ENCODE measurements around the gene TTN. TPM values are rescaled to one million over a fixed set of nuclear protein-coding genes. Genes with fewer than 3 reads are reported as not detected.

Gene TTN
- total and polyA plus RNA-seq, 2 donors (not counting 1 experiment from before 2014, with no cell fraction given): 1.7 to 46.4 TPM

GRCh38 chr2:178683877-178684276 is 123.3 kb downstream of the TTN start:
- intact Hi-C loops (cut with micrococcal nuclease): no loop called here
- peaks cover 2 to 8% of the 10 kb centered on the region in 2 experiments for H3K36me3 ChIP-seq (replicated peaks in 1 of 2; ENCODE audit: control extremely low read depth in 1 of 2, control insufficient read depth in 1 of 2, extremely low read depth in 1 of 2, insufficient read depth in 2 of 2, low read length in 1 of 2)

GRCh38 chr2:178681081-178681480 is 126.1 kb downstream of the TTN start:
- Histone ChIP-seq H3K4me2 (replicated peaks; ENCODE audit: low read depth, low read length, poor library complexity, severe bottlenecking) (no peak overlapping the region), H3K9ac (ENCODE audit: low read length) (no peak overlapping the region), H2AFZ (ENCODE audit: insufficient read depth, low read depth, low read length, poor library complexity, severe bottlenecking) (no peak overlapping the region), H4K20me1 (ENCODE audit: control insufficient read depth, insufficient read depth, low read length, poor library complexity, severe bottlenecking) (no peaks in the 10 kb centered on the region), H3K4me1 (ENCODE audit: control insufficient read depth in 2 of 2, insufficient read depth in 2 of 2, low read length in 2 of 2) (peaks cover 3 to 4% of the 10 kb centered on the region in 2 donors), H3K36me3 (replicated peaks in 1 of 2; ENCODE audit: control extremely low read depth in 1 of 2, control insufficient read depth in 1 of 2, extremely low read depth in 1 of 2, insufficient read depth in 2 of 2, low read length in 1 of 2) (peaks cover 0 to 6% of the 10 kb centered on the region in 2 experiments), H3K27ac (ENCODE audit: low read length in 2 of 2) (no peak overlapping the region), H3K4me3 (ENCODE audit: control extremely low read depth in 1 of 5, extremely low read depth in 1 of 5, insufficient read depth in 1 of 5, low read depth in 2 of 5, low read length in 4 of 5) (no peak overlapping the region), H3K79me2 (ENCODE audit: control insufficient read depth, insufficient read depth, low read length) (no peaks in the 10 kb centered on the region), H3K9me3 (ENCODE audit: control extremely low read depth in 1 of 3, control insufficient read depth in 2 of 3, insufficient read depth in 1 of 3, low read length in 2 of 3) (peaks cover 0 to 7% (median 4%) of the 10 kb centered on the region in 3 donors), H3K27me3 (replicated peaks in 1 of 4; ENCODE audit: control extremely low read depth in 1 of 4, control insufficient read depth in 3 of 4, insufficient read depth in 4 of 4, low read length in 3 of 4) (no peaks in the 10 kb centered on the region)
- intact Hi-C loops (cut with micrococcal nuclease): no loop called here
- no peak overlapping the region for H3K27ac Mint-ChIP-seq
- no peak overlapping the region for H3K4me3 Mint-ChIP-seq
- no CpG with 5 or more reads among the region's 4 CpGs for WGBS (ENCODE audit: insufficient coverage)
- ATAC-seq (ENCODE audit: low read depth): no peak
- no peak for TF ChIP-seq CTCF (IDR thresholded peaks at IDR 0.05)
- H3K4me1 Mint-ChIP-seq: peaks cover 5% of the 10 kb centered on the region
- ChIA-PET CTCF (no interaction called here), POLR2A (no interaction called here)
- no peak for DNase-seq
- no peaks in the 10 kb centered on the region for H3K27me3 Mint-ChIP-seq
- H3K9me3 Mint-ChIP-seq (ENCODE audit: insufficient read depth): peaks cover 7% of the 10 kb centered on the region

More at GRCh38 chr2:178683877-178684276, 123.3 kb downstream of the TTN start:
- no peak overlapping the region for H3K27ac ChIP-seq (ENCODE audit: low read length in 2 of 2)
- no peaks in the 10 kb centered on the region for H3K4me1 Mint-ChIP-seq
- H3K9ac ChIP-seq (ENCODE audit: low read length): no peak overlapping the region
- H3K9me3 Mint-ChIP-seq (ENCODE audit: insufficient read depth): no peaks in the 10 kb centered on the region
- H3K27ac Mint-ChIP-seq: no peak overlapping the region
- POLR2A ChIA-PET: no interaction called here
- H3K4me3 Mint-ChIP-seq: no peak overlapping the region
- no peaks in the 10 kb centered on the region for H3K4me1 ChIP-seq (ENCODE audit: control insufficient read depth in 2 of 2, insufficient read depth in 2 of 2, low read length in 2 of 2)
- no peak overlapping the region for H3K4me3 ChIP-seq (ENCODE audit: control extremely low read depth in 1 of 5, extremely low read depth in 1 of 5, insufficient read depth in 1 of 5, low read depth in 2 of 5, low read length in 4 of 5)
- TF ChIP-seq CTCF (IDR thresholded peaks at IDR 0.05) (no peak), EZH2 (IDR thresholded peaks at IDR 0.05; ENCODE audit: borderline replicate concordance, insufficient read depth, low read depth, low read length, poor library complexity, severe bottlenecking) (no peak)
- WGBS (ENCODE audit: insufficient coverage): 80% methylated on average over 1 of the region's 1 CpG
- H4K20me1 ChIP-seq (ENCODE audit: control insufficient read depth, insufficient read depth, low read length, poor library complexity, severe bottlenecking): no peaks in the 10 kb centered on the region
- no peaks in the 10 kb centered on the region for H3K79me2 ChIP-seq (ENCODE audit: control insufficient read depth, insufficient read depth, low read length)
- peaks cover 0 to 1% (median 0%) of the 10 kb centered on the region in 3 donors for H3K9me3 ChIP-seq (ENCODE audit: control extremely low read depth in 1 of 3, control insufficient read depth in 2 of 3, insufficient read depth in 1 of 3, low read length in 2 of 3)
- no peak overlapping the region for H2AFZ ChIP-seq (ENCODE audit: insufficient read depth, low read depth, low read length, poor library complexity, severe bottlenecking)
- CTCF ChIA-PET: interaction anchor here (1.7 kb wide), 1 partner anchor 18 kb away, joined by 6 read pairs; no protein-coding TSS in a partner anchor
- ATAC-seq (ENCODE audit: low read depth) (no peak), DNase-seq (no peak)
- H3K27me3 Mint-ChIP-seq: no peaks in the 10 kb centered on the region
- H3K4me2 ChIP-seq (replicated peaks; ENCODE audit: low read depth, low read length, poor library complexity, severe bottlenecking): no peak overlapping the region
- no peaks in the 10 kb centered on the region for H3K27me3 ChIP-seq (replicated peaks in 1 of 4; ENCODE audit: control extremely low read depth in 1 of 4, control insufficient read depth in 3 of 4, insufficient read depth in 4 of 4, low read length in 3 of 4)

All from B cell (primary cell).